ENCODE measurements around the gene SATB1.

Gene SATB1

DNA sequence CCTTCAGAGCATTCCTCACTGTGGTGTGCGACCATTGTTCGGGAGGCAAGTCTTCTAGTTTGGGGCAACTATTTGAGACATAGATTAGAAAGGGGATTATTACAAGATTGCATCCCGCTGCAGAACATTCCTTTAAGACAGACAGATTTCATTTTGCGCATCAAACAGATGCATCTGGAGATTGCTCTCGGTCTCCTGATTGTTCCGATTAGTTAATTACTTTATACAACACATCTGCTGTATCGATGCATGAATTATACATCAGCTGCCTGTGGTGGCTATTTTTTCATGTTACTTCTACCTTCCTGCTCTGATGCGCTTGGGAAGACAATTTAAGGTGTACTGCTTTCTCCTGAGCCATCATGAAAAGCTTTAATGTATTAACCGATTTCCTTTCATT is 10.0 kb downstream of the SATB1 start:
- H4K20me1 ChIP-seq (ENCODE audit: insufficient read depth) = no peaks in the 10 kb centered on the region
- H2AFZ ChIP-seq (ENCODE audit: low read depth) = no peak overlapping the region
- H3K36me3 ChIP-seq (ENCODE audit: insufficient read depth) = no peaks in the 10 kb centered on the region
- H3K4me1 ChIP-seq (ENCODE audit: low read depth, poor library complexity, severe bottlenecking) = no peaks in the 10 kb centered on the region
- H3K27me3 ChIP-seq (ENCODE audit: insufficient read depth, low read depth) = no peaks in the 10 kb centered on the region
- no peak overlapping the region for H3K9ac ChIP-seq
- no peak overlapping the region for H3K4me3 ChIP-seq (IDR thresholded peaks at IDR 0.05; ENCODE audit: insufficient read depth, low read depth, low read length)
- H3K79me2 ChIP-seq (ENCODE audit: insufficient read depth, low read depth) = no peaks in the 10 kb centered on the region
- H3K27ac ChIP-seq = no peak overlapping the region
- TF ChIP-seq CTCF (conservative IDR thresholded peaks at IDR 0.05; ENCODE audit: low read depth, low read length) = no peak
- H3K4me2 ChIP-seq = no peak overlapping the region

GRCh38 chr3:18412684-18413083 is 12.5 kb downstream of the SATB1 start:
- Histone ChIP-seq H3K36me3 (ENCODE audit: insufficient read depth) (no peaks in the 10 kb centered on the region), H2AFZ (ENCODE audit: low read depth) (no peak overlapping the region), H3K27ac (no peak overlapping the region), H3K9ac (no peak overlapping the region), H3K4me1 (ENCODE audit: low read depth, poor library complexity, severe bottlenecking) (no peaks in the 10 kb centered on the region), H3K4me2 (no peak overlapping the region), H4K20me1 (ENCODE audit: insufficient read depth) (no peaks in the 10 kb centered on the region), H3K27me3 (ENCODE audit: insufficient read depth, low read depth) (no peaks in the 10 kb centered on the region), H3K79me2 (ENCODE audit: insufficient read depth, low read depth) (no peaks in the 10 kb centered on the region), H3K4me3 (IDR thresholded peaks at IDR 0.05; ENCODE audit: insufficient read depth, low read depth, low read length) (no peak overlapping the region)
- TF ChIP-seq CTCF (conservative IDR thresholded peaks at IDR 0.05; ENCODE audit: low read depth, low read length) = no peak

DNA sequence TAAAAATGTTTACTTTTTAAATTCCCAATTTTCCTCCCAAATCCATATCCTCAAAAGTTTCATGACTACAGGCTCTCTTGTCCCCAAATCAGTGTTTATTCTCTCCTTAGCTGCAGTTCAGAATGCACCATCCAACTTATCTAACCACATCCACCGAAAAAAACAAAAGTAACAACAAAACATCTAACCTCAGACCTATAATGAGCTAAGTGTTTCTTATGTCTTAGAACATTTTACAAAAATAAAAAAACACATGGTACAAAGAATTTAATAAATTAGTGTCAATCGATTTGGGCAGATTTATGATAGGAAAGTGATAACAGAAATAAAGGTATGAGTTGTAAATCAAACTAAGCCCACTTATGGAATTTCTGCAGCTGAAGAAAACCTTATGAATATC is 13.6 kb downstream of the SATB1 start:
- Histone ChIP-seq H3K79me2 (ENCODE audit: insufficient read depth, low read depth) (no peaks in the 10 kb centered on the region), H4K20me1 (ENCODE audit: insufficient read depth) (no peaks in the 10 kb centered on the region), H3K27ac (no peak overlapping the region), H3K27me3 (ENCODE audit: insufficient read depth, low read depth) (no peaks in the 10 kb centered on the region), H2AFZ (ENCODE audit: low read depth) (no peak overlapping the region), H3K36me3 (ENCODE audit: insufficient read depth) (no peaks in the 10 kb centered on the region), H3K4me2 (no peak overlapping the region), H3K4me1 (ENCODE audit: low read depth, poor library complexity, severe bottlenecking) (no peaks in the 10 kb centered on the region), H3K4me3 (IDR thresholded peaks at IDR 0.05; ENCODE audit: insufficient read depth, low read depth, low read length) (no peak overlapping the region), H3K9ac (no peak overlapping the region)
- TF ChIP-seq CTCF (conservative IDR thresholded peaks at IDR 0.05; ENCODE audit: low read depth, low read length) = no peak

GRCh38 chr3:18410205-18410604 is 14.9 kb downstream of the SATB1 start:
- Histone ChIP-seq H3K9ac (no peak overlapping the region), H3K4me3 (IDR thresholded peaks at IDR 0.05; ENCODE audit: insufficient read depth, low read depth, low read length) (no peak overlapping the region), H3K36me3 (ENCODE audit: insufficient read depth) (no peaks in the 10 kb centered on the region), H2AFZ (ENCODE audit: low read depth) (no peak overlapping the region), H4K20me1 (ENCODE audit: insufficient read depth) (no peaks in the 10 kb centered on the region), H3K79me2 (ENCODE audit: insufficient read depth, low read depth) (no peaks in the 10 kb centered on the region), H3K4me2 (no peak overlapping the region), H3K4me1 (ENCODE audit: low read depth, poor library complexity, severe bottlenecking) (no peaks in the 10 kb centered on the region), H3K27me3 (ENCODE audit: insufficient read depth, low read depth) (no peaks in the 10 kb centered on the region), H3K27ac (no peak overlapping the region)
- TF ChIP-seq CTCF (conservative IDR thresholded peaks at IDR 0.05; ENCODE audit: low read depth, low read length) = no peak

DNA sequence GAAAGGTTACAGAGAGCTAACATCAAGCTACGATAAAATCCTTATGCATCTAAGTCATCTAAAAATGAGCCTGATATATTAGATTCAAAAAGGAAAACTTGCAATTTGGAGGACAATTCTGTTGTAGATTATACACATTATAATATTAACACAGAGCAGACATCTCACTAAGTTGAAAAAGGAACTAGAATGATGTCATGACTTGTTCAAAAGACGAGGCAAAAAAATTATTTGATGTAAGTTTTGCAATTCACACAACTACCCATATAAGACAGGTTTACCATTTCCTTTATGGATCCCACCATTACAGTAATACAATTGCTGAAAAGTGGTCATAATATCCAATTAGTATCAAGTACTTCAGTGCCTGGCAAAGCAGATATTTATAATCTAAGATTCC is 15.9 kb downstream of the SATB1 start:
- H3K36me3 ChIP-seq (ENCODE audit: insufficient read depth) = no peaks in the 10 kb centered on the region
- no peak overlapping the region for H3K4me3 ChIP-seq (IDR thresholded peaks at IDR 0.05; ENCODE audit: insufficient read depth, low read depth, low read length)
- no peak overlapping the region for H3K27ac ChIP-seq
- H4K20me1 ChIP-seq (ENCODE audit: insufficient read depth) = no peaks in the 10 kb centered on the region
- H3K4me2 ChIP-seq = no peak overlapping the region
- H3K4me1 ChIP-seq (ENCODE audit: low read depth, poor library complexity, severe bottlenecking) = no peaks in the 10 kb centered on the region
- H3K27me3 ChIP-seq (ENCODE audit: insufficient read depth, low read depth) = no peaks in the 10 kb centered on the region
- no peaks in the 10 kb centered on the region for H3K79me2 ChIP-seq (ENCODE audit: insufficient read depth, low read depth)
- no peak overlapping the region for H3K9ac ChIP-seq
- no peak overlapping the region for H2AFZ ChIP-seq (ENCODE audit: low read depth)
- TF ChIP-seq CTCF (conservative IDR thresholded peaks at IDR 0.05; ENCODE audit: low read depth, low read length) = no peak

All from KMS-11 (cell line).